Stimulated activated CD8-positive, alpha-beta memory T cell treated with anti-CD3 and anti-CD28 coated beads, Interleukin-7, amount 100 ng/mL, for 24 hours (primary cell): Measurements from ENCODE around the gene SELL.
"Not testable (repeated sequence)": the region's sequence is repeated elsewhere in the genome, so short reads cannot be mapped to it uniquely, and the experiment has no call there.

Experiments
- DNase-seq: peaks from one replicate; pipeline ENCODE4 v3.0.0-alpha.2; 2020; ENCODE audit warnings: low read depth

Gene SELL

DNA sequence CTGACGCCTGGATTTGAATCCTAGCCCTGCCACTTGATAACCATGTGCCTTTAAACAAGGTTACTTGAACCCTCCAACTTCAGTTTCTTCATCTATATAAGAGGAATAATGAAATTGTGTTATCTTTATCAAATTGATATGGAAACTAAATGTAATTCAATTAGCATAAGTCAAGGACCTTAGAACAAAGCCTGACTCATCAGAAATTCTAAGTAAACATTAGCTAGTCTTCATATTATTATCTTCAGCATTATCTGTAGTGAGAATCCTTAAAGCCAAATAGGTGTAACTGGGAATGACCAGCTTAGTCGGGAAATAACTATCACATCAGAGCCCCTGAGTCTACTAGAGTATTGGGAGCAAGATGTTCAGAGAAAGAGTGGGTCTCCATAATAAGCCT, 6.6 kb downstream of the SELL start:
- no peak for DNase-seq

DNA sequence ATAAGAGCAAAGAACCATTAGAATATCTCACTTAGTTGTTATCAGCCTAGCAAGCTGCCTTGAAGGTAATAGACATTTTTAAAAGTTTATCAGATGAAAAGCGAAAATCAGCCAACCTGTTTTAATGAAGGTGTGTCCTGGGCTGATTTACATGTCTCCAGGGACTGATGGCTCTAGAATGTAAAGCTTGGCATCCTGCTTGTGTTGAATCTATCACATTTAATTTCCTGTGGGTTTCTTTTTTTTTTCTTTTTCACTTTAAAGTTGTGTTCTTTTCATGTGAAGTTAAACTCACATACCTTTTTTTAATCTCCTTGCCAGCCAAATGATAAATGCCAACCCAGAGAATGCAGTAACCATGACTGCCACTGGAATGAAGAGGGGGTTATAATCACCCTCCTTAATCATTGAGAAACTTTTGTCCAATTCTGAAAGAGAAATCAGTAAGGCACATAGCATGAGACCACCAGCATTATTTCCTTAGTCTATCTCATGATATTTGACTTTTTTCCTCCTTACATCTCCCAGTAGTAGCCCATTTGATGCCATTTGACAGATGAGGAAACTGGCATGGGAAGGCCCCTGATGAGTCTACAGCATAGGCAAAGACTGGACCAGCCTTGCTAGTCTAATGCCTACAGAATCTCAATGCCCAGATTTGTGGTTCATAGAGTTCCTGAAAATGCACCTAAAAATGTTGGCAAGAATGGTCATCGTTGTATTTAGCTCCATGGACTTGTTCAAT, 10.0 kb downstream of the SELL start:
- no peak for DNase-seq

DNA sequence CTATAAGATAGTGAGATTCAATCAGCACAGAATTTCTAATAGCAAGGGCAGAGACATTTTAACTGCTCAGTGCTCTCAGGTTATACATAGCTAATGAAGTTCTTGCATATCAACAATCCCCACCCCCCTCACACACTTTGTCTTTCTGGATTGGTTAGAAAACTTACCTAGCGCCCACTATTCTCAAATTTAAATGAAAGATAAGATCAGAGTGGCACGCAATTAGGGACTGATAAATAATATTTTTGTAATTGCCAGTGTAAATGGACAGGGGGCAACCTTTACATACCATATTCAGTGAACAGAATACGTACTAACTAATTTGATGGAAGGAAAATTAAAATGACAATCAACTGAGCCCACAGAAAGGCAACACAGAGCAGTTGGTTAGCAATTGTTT, 11.7 kb downstream of the SELL start:
- DNase-seq, result no peak

DNA sequence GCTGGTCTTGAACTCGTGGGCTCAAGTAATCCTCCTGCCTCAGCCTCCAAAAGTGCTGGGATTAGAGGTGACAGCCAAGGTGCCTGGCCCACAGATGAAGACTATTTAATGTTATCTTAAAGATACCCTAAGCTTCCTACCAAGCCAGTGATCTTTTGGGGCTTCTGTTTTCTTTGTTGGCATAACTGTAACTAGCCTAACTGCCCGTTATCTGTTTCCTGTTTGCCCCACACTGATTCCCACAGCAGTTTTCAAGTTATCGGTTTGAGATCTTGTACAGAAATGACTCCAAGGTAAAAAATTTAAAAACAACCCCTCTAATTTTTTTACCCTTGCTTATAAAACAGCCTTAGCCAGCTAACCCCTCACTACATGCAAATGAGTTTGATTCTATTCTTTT, 12.4 kb downstream of the SELL start:
- DNase-seq, result no peak

DNA sequence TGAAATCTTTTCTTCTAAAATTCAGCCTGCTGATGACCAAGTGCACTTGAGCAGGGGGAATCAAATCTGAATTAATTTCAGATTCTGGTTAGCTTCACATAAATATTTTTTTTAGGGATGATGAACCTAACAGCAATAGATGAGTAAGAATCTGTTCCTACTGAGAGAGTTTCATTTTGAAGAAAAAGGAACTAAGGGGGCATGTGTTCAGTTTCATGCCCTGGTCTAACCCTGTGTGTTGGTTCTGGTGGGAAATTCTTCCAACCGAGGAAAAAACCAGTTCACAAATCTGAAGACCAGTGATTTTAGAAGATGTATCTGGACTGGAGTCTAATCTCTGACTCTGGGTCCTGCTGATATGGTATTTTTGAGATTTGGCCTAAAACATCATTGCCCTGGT, 13.7 kb downstream of the SELL start:
- no peak for DNase-seq

DNA sequence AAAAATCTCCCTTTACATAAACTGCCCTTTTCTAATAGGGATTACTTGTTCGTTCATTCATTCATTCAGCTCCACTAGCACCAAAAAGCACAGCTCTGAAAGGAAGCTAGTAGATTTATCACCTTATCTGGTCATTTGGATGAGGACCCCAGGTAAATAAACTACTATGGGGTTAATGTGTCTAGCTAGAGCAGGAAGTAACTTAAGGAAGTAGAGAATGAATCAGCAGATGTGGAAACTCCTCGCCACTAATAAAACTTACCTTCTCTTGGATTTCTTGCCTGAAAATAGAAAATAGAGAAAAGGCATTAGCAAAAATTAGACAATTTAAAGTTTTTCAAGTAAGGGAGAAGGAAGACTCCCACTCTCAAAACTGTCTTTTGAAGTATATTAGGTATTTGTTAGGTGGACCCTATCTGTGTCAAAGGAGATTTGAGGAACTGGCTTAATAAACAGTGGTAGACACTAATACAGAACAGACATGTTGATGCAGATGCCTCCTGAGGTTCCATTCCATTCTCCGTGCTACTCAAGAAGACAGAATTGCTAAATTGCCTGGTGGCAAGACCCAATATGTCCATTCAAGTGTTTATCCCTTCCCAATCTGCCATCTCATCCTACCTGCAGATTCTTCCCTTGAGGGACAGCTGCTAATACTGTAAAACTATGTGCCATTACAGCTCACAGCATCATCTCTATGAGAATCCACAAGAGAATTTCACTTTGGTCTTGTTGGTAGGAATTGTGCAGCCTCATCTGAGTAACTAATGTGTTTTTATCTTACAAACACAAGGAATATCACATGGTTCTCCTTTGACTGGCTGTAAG, 14.9 kb downstream of the SELL start:
- DNase-seq, result no peak

DNA sequence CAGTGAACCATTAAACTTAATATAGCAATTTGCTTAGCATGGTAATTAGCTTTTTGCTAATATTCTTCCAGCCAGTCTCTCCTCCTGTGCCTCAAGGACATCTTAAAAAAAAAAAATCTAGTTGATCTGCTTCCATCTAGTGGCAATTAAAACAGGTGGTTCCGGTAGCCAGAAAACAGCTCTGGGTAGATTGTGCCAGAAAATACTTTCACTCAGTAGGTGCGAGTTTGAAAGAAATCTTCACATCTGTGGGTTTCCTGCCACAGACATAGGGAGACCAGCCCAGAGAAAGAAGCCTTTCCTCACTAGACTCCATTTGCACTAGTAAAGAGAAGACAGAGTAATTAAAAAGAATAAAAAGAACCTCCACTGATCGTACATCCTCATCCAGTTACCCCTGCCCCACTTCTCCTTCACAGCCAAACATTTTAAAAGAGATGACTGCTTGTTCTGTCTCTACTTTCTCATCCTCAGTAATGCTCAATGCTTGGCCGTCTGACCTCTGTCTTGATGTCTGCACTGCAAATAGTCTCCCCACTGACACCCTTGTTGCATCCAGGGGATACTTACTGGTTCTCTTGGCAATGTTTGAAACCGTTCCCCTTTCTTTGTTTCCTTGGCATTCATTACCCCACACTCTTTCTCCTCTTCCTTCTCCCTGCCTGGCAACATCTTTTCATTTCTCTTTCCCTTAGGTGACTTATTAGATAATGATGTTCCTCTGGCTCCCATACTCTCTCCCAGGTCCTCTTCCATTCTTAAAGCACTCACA, 16.9 kb downstream of the SELL start:
- DNase-seq, result no peak

DNA sequence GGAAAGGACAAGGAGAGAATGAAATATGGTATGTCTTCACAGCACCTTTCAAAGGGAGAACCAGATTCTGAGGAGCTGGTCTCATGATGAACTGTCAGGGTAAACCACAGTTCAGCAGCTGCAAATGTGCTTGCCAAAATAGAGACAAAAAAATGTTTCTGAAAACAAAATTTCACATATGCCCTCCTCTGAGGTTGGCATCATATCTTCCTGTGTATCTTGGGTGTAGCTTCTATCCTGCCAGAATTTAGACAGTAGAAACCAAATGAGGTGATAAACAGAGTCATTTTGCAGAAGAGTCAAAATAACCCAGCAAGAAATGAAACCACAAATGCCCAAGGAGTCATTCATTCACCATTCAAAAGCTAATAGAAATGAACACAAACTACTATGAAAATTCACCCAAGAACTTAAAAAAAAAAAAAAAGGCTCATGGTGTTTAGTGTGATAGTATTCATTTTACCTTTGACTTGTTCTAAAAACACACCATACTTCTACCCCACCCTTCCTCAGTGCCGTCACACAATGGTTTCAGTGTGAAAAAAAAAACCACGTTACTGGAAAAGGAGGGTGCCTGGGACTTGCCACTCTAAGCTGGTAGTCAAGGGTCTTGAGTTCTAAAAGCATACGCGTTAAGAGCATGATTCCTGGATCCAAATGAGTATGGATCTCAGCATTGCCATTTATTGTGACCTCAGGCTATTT, 18.5 kb downstream of the SELL start:
- DNase-seq, result no peak

DNA sequence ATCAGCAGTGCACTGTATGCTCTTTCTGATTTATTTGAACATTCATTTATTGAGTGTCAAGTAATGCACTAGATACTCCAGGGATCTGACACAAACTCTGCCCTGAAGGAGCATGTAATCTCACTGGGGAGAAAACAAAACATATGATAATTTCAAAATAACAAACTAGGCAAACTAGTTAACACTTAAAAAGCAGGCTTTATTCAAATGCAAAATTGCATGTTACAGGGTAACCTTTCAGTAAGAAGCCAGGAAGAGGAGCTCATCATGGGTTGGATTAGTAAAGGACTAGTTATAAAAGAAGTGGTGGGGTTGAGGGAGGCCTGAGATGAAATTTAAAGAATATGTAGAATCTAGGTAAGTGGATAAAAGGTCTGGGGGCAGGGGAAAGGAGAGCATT, 20.9 kb downstream of the SELL start:
- DNase-seq, result no peak

DNA sequence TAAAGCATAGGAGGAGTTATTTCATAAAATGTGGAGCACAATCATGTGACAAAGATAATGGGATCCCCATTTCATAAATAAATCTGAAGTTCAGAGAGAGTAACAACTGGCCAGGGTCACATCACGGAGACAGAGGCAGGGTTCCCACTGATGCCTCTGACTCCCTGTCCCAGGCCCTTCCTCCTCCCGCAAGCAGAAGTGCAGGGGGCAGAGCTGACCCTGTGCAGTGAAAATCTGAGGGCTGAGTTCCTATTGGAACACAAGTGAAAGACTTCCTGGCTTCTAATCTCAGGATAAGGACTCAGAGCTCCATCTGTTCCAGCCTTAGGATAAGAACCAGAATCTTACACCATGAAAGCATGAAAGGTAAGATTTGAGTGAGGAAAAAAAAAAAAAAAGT, 22.0 kb downstream of the SELL start:
- no peak for DNase-seq

DNA sequence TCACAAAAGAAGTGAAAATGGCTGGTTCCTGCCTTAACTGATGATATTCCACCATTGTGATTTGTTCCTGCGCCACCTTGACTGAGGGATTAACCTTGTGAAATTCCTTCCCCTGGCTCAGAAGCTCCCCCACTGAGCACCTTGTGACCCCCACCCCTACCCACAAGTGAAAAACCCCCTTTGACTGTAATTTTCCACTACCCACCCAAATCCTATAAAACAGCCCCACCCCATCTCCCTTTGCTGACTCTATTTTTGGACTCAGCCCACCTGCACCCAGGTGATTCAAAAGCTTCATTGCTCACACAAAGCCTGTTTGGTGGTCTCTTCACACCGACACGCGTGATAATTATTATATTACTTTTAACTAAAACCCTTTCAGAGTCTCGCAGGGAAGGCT, 23.0 kb downstream of the SELL start:
- DNase-seq, result not testable (repeated sequence)

DNA sequence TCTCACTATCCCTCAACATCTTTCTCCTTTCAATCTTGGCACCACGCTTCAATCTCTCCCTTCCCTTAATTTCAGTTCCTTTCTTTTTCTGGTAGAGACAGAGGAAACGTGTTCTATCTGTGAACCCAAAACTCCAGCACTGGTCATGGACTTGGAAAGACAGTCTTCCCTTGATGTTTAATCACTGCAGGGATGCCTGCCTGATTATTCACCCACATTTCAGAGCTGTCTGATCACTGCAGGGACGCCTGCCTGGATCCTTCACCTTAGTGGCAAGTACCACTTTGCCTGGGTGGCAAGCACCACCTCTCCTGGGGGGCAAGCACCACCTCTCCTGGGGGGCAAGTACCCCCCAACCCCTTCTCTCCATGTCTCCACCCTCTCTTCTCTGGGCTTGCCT, 27.8 kb downstream of the SELL start:
- DNase-seq, result no peak

DNA sequence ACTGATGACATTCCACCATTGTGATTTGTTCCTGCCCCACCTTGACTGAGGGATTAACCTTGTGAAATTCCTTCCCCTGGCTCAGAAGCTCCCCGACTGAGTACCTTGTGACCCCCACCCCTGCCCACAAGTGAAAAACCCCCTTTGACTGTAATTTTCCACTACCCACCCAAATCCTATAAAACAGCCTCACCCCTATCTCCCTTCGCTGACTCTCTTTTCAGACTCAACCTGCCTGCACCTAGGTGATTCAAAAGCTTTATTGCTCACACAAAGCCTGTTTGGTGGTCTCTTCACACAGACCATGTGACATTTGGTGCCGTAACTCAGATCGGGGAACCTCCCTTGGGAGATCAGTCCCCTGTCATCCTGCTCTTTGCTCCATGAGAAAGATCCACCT, 28.3 kb downstream of the SELL start:
- DNase-seq, result not testable (repeated sequence)

DNA sequence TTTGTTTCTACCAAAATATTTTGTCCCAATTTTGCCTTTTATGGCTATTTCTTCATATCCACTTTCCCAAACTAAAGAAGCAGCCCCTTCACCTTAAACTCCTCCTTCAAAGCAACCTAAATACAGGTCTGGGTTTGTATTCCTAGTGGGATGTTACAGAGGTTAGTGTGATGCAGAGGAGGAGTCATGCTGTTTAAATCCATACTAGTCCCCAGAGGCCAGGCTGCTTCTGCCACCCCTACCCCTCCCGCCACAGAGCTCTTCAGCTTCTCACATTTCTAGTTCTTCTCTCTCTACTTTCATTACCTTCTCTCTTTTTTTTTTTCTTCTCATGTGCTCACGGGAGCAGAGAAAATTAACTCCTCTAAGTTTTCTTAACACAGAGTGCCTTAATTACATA, 29.3 kb downstream of the SELL start:
- no peak for DNase-seq

DNA sequence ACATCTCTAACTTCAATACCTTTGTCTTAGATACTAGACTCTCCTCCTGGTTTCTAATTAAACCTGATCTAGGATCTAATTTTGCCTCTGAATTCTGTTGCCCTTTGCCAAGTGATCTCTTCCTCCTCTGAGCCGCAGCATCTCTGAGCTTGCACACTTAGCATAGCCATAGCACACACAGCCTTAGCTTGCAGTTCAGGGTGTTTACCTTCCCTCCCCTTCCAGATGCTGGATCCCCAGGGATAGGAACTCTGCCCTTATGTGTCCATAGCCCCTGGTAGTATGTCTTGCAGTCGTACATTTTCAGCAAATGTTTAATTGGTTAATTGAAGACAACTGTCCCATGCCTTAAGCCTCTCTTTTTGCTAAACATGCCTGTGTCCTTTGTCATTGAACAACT, 30.3 kb downstream of the SELL start:
- no peak for DNase-seq

DNA sequence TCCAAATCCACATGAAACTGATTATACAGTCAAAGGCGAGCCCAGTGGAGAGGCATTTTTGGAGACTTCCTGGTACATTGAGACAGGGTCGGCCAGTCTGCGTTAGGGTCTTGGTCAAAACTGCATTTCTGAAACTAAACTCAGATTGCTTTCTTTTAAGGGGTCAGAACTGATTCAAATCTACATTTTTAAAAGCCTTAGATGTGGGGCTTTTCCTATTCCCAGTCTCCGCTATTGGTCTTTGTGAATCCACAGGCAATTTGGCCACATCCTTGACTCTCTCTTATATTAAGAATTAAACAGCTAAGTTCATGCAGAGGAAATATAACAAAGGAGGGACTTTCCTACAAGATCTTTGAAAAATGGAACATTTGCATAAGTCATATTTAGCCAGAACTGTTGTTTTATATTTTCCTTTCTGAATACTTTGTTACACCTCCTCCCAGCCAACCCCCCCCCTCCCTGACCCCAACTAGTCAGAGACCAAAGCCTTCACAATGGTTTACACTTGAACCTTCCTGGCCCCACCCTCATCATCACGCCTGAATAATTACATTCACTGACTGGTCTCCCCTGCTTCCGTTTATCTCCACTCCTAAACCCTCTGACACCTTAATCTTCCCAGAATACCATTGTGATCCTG, 30.9 kb downstream of the SELL start:
- no peak for DNase-seq

DNA sequence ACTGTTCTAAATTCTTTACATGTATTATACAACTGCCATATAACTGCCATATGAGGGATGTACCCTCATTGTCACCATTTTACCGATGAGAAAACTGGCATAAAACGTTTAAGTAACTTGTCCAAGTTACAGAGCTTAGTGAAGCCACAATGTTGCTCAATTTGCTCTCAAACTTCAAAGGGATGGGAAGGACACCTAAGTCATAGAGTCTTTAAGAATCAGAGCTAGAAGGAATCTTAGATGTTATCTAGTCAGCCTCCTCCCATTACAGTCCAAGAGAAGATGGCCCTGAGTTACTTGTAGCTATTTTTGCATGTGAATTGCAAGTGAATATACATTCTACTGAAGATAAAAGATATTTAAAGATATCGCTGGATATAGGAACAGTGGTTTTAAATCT, 31.7 kb downstream of the SELL start:
- no peak for DNase-seq

DNA sequence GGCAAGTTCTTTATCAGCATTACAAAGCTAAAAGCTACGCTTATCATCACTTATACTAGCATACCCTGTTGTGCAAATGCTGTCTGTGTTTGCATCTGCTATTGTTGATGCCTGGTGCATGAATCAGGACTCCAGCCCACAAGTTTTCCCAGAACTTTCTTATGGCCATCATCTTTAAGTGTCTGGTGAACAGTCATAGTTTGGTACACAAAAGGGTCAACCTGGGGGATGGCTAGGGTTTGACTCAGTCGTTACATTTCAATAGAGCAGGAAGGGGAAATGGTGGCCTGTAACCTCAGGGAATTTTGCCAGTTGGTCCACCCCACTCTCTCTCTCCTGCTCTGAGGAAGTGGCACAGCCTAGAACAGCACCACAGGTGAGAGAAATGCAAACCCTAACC, 35.4 kb downstream of the SELL start:
- no peak for DNase-seq

DNA sequence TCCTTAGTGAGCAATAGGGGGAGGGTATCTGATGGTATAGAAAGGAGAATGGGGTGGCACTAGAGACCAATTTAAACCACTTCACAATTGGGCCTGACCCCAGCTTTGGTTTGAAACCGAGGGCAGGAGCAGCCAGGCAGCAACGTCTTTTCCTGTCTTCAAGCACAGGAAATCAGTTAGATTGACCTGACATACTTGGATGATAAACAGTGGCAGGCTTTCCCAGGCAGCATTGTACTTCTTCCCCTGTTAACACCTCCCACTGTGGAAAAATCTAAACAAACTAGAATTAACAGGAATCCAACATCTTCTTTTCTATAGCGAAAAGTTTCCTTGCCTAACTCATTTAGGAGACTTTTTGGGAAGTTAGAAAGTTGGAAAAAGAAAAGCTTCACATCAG, 40.6 kb downstream of the SELL start:
- DNase-seq, result no peak

DNA sequence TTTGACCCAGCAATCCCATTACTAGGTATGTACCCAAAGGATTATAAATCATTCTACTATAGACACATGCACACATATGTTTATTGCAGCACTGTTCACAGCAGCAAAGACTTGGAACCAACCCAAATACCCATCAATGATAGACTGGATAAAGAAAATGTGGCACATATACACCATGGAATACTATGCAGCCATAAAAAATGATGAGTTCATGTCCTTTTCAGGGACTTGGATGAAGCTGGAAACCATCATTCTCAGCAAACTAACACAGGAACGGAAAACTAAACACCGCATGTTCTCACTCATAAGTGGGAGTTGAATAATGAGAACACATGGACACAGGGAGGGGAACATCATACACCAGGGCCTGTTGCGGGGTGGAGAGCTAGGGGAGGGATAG, 41.2 kb downstream of the SELL start:
- not testable (repeated sequence) for DNase-seq

DNA sequence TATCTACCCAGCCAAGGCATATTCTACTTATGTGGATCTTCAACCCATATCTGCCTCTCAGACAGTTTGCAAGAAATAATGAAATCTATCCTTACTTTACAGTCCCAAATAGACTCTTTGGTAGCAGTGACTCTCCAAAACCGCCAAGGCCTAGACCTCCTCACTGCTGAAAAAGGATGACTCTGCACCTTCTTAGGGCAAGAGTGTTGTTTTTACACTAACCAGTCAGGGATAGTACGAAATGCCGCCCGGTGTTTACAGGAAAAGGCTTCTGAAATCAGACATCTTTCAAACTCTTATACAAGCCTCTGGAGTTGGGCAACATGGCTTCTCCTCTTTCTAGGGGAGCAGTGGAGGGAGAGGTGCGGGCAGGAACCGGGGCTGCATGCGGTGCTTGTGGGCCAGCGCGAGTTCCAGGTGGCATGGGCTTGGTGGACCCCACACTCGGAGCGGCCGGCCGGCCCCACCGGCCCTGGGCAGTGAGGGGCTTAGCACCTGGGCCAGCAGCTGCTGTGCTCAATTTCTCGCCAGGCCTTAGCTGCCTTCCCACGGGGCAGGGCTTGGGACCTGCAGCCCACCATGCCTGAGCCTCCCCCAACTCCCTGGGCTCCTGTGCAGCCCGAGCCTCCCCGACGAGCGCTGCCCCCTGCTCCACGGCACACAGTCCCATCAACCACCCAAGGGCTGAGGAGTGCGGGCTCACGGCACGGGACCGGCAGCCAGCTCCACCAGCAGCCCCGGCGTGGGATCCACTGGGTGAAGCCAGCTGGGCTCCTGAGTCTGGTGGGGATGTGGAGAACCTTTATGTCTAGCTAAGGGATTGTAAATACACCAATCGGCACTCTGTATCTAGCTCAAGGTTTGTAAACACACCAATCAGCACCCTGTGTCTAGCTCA, 43.5 kb downstream of the SELL start:
- DNase-seq, result not testable (repeated sequence)
